T-helper 17 cell (primary cell): Measurements from ENCODE around the gene NEO1. TPM values are rescaled to one million over a fixed set of nuclear protein-coding genes. Genes with fewer than 3 reads are reported as not detected.

Experiments used
- ATAC-seq: fragments of 150-1000 bp; cut with Tn5 transposase; 2 replicates; pipeline ENCODE4 v1.10.0; 2021; ENCODE audit warnings: mild to moderate bottlenecking, moderate library complexity
- DNase-seq, 3 donors: peaks; one replicate each; pipeline versions ENCODE4 v3.0.0 to v3.0.0-alpha.2; 2020 to 2021
- H3K9me3 ChIP-seq: one replicate; pipeline ENCODE4 v1.7.0; 2013; ENCODE audit warnings: low read length, mild to moderate bottlenecking; ENCODE audit not compliant: control insufficient read depth, poor library complexity, severe bottlenecking
- H3K27ac Mint-ChIP-seq: one replicate; pipeline ENCODE4 v1.8.0; 2022; ENCODE audit warnings: mild to moderate bottlenecking, moderate library complexity, mixed read lengths
- H3K27me3 Mint-ChIP-seq: one replicate; pipeline ENCODE4 v1.8.0; 2022; ENCODE audit warnings: mixed read lengths
- H3K36me3 Mint-ChIP-seq: one replicate; pipeline ENCODE4 v1.8.0; 2022; ENCODE audit warnings: low read depth, mixed read lengths
- H3K4me1 Mint-ChIP-seq: one replicate; pipeline ENCODE4 v1.8.0; 2022; ENCODE audit warnings: mild to moderate bottlenecking, mixed read lengths
- H3K4me3 Mint-ChIP-seq: one replicate; pipeline ENCODE4 v1.8.0; 2022; ENCODE audit warnings: mild to moderate bottlenecking, moderate library complexity, mixed read lengths
- total RNA-seq, 4 donors: library from RNA in 2 of 4; stranded (reverse) in 2 of 4; gene quantifications; one replicate each; pipeline ENCODE4 v1.2.3 and lab custom pipeline; 2022 to 2026

The NEO1 gene
- total RNA-seq, 2 donors from 2014 or later, result 21.9 to 22.9 TPM

DNA sequence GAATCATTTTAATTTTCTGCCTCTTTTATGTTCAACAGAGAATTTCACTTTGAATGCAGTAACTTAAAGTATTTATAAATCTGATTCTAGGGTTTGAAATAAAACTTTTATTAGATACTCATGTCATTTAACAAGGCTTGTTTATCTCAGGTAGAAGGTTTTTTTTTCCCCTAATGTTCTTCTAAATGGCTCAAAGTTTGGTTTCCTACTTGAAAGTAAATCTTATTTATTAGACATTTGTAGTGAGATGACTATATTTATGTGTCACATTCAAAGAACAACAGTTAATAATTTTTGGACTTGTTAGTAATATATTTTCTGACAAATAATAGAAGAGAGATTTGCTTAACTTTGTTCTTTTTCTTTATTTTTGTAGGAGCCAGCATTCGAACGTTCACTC is 63.9 kb downstream of the NEO1 start:
- no peak overlapping the region for H3K27ac Mint-ChIP-seq
- H3K27me3 Mint-ChIP-seq, result no peaks in the 10 kb centered on the region
- H3K36me3 Mint-ChIP-seq, result peaks cover 6% of the 10 kb centered on the region
- no peaks in the 10 kb centered on the region for H3K9me3 ChIP-seq
- ATAC-seq, result no peak
- no peak overlapping the region for H3K4me3 Mint-ChIP-seq
- DNase-seq, result no peak
- peaks cover 14% of the 10 kb centered on the region for H3K4me1 Mint-ChIP-seq

DNA sequence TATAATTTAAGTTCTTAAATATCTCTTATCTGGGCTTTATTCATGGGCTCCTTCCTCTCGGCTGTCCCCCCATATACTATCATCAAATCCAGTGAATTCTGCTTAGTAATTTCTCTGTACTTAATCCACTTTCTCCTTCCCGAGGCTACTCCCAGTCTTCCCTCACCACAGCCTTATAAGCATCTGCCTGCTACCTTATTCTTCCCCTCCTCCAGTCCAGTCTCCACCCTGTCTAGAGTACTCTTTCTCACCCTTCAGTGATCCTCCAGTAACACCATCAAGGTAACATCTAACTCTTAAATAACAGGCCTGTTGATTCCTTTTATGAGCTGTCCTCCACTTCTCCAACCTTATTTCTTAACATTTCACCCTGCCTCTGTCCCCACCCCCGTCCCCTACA is 65.8 kb downstream of the NEO1 start:
- no peak for ATAC-seq
- no peaks in the 10 kb centered on the region for H3K9me3 ChIP-seq
- Mint-ChIP-seq H3K27me3 (no peaks in the 10 kb centered on the region), H3K27ac (no peak overlapping the region), H3K4me3 (no peak overlapping the region), H3K36me3 (peaks cover 6% of the 10 kb centered on the region), H3K4me1 (peaks cover 9% of the 10 kb centered on the region)
- no peak for DNase-seq

DNA sequence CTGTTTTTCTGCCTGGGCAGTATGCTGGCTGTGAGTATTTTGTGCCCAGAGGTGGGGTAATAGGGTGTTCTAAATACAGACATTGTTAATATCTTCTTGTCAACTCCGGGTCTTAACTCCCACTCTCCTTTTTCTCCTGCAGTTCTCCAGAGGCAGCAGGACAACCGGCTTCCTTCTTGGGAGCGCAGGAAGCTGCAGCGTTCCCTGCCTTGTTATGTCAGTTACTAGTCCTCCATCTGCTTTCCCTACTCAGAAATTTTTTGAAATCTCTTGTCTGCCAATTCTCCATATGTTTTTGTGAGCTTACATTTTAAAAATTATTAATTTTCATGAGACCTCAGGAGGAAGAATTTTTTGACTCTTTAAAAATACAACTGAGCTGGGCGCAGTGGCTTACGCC is 67.2 kb downstream of the NEO1 start:
- peaks cover 11% of the 10 kb centered on the region for H3K36me3 Mint-ChIP-seq
- H3K9me3 ChIP-seq, result no peaks in the 10 kb centered on the region
- DNase-seq (no peak), ATAC-seq (no peak)
- peaks cover 9% of the 10 kb centered on the region for H3K4me1 Mint-ChIP-seq
- H3K4me3 Mint-ChIP-seq, result no peak overlapping the region
- H3K27ac Mint-ChIP-seq, result no peak overlapping the region
- H3K27me3 Mint-ChIP-seq, result no peaks in the 10 kb centered on the region

DNA sequence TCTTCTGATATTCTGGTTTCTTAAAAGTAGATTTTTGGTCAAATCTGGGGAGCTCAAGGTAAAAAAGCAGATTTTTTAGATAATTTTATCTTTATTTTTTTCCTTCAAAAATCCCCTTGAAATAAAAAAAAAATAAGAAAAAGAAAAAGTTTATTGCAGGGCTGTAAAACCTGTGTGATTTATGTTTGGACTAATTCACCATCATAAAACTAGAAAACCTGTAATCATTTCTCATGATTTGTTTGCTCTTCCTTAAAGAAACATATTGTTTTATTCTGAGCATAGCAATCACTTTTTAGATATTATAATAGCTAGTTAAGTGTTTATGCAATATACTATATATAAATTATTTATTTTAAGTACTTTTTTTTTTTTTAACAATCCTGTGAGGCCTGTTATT is 68.0 kb downstream of the NEO1 start:
- no peaks in the 10 kb centered on the region for H3K9me3 ChIP-seq
- no peak for DNase-seq
- Mint-ChIP-seq H3K36me3 (peaks cover 13% of the 10 kb centered on the region), H3K27me3 (no peaks in the 10 kb centered on the region), H3K4me1 (peaks cover 11% of the 10 kb centered on the region), H3K27ac (no peak overlapping the region), H3K4me3 (no peak overlapping the region)
- no peak for ATAC-seq

DNA sequence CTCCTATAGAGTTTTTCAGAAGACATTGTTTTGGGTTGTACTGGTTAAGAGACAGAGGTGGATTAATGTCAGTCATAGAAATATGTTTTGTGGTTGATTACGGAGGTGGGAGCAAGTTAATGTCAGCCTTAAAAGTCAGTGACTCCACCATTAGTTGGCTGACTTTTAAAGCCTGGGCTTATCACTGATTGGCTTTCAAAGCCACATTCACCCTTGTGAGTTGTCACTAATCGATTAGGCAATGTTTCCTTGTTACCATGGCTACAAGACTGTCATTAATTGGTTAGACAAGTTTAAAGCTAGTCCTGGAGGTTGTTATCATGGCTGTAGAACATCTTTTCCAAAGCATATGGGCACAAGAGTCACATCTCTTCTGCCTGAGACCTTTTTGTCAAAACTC is 73.0 kb downstream of the NEO1 start:
- peaks cover 8% of the 10 kb centered on the region for H3K4me1 Mint-ChIP-seq
- H3K27me3 Mint-ChIP-seq, result no peaks in the 10 kb centered on the region
- ATAC-seq, result no peak
- H3K36me3 Mint-ChIP-seq, result peaks cover 6% of the 10 kb centered on the region
- H3K9me3 ChIP-seq, result no peaks in the 10 kb centered on the region
- H3K4me3 Mint-ChIP-seq, result no peak overlapping the region
- H3K27ac Mint-ChIP-seq, result no peak overlapping the region
- DNase-seq, result no peak

DNA sequence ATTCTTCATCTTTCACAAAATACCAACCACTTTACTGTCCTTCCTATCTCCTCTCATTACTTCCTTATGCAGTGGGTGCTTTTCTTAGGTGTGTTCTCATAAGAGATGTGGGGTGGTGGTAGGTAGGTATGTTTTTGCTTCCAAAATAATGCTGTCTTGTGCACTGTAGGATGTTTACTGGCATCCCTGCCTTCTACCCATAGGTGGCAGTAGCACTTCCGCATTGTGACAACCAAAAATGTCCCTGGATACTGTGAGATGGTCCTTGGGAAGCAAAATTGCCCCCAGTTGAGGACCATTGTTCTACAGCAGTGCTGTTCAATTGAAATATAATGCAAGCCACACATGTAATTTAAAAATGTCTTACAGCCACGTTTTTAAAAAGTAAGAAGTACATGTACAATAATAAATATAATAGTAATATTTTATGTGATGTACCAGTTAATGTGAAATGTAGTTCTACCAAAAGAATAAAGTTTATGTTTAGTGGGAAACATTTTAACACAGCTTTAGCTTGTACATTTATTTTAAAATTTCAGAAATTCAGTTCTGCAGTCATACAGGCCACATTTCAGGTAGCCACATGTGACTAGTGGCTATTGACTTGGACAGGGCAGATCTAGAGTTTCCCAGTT is 75.2 kb downstream of the NEO1 start:
- Mint-ChIP-seq H3K4me3 (no peak overlapping the region), H3K36me3 (peaks cover 20% of the 10 kb centered on the region), H3K27ac (peak overlapping the region; percentile 43), H3K4me1 (peaks cover 8% of the 10 kb centered on the region), H3K27me3 (no peaks in the 10 kb centered on the region)
- no peaks in the 10 kb centered on the region for H3K9me3 ChIP-seq
- DNase-seq (peak in 1 of 3 donors; percentile 12), ATAC-seq (peak; percentile 83)

DNA sequence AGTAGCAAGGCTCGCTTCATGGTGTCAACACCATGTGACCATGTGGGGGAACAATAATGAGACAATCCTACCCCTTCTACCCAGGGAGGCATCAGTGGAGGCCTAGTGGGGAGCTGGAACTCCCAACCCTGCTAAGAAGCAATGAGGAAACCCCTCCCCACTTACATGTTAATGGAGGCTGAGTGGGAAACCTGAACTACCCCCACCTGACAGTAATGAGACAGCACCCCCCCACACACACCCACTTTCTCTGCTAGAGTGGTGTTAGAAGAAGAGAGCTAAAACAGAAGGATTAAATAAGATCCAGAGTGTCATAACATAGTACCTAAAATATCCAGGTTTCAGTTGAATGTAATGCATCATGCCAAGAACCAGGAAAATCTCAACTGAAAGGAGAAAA is 78.6 kb downstream of the NEO1 start:
- H3K27me3 Mint-ChIP-seq, result no peaks in the 10 kb centered on the region
- no peak overlapping the region for H3K27ac Mint-ChIP-seq
- DNase-seq (no peak), ATAC-seq (no peak)
- no peaks in the 10 kb centered on the region for H3K9me3 ChIP-seq
- H3K4me3 Mint-ChIP-seq, result no peak overlapping the region
- peaks cover 5% of the 10 kb centered on the region for H3K4me1 Mint-ChIP-seq
- H3K36me3 Mint-ChIP-seq, result peaks cover 14% of the 10 kb centered on the region

DNA sequence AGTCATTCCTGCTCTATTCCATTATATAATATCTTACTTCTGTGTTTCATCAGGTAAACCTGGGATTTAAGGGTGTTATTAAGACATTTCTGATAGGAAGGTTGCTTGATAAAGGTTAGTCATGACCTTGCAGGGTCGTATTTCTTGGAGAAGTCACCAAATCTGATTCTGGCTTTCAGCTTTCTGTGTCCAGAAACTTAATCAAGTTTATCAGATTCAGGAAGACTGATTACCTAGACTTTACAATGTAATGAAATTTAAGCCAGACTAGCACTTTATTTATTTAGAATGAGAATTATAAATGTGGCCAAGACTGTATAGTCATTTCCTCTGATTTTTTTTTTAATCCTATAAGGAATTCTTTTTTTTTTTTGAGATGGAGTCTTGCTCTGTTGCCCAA is 81.9 kb downstream of the NEO1 start:
- H3K27ac Mint-ChIP-seq, result no peak overlapping the region

DNA sequence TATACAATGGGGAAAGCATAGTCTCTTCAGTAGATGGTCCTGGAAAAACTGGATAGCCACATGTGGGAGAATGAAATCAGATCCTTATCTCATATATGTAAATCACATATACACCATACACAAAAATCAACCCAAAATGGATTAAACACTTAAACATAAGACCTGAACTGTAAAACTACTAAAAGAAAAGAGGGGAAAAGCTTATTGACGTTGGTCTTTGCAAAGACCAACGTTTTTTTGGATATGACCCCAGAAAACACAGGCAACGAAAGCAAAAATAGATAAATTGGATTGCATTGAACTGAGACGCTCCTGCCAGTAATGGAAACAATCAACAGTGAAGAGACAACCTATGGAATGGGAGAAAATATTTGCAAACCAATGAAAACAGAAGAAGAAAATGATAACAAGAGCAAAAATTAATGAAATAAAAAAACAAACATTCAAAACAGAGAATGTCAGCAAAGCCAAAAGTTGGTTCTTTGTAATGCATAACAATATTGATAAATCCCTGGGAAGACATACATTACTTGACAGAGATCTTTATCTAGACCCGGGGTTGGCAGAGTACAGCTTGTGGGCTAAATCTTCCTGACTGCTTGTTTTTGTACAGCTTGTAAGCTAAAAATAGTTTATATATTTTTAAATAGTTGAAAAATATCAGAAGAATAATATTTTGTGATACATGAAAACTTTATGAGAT is 86.9 kb downstream of the NEO1 start:
- ATAC-seq (no peak), DNase-seq (no peak)
- Mint-ChIP-seq H3K27ac (peak overlapping the region; percentile 97), H3K36me3 (peaks cover 5% of the 10 kb centered on the region), H3K27me3 (no peaks in the 10 kb centered on the region), H3K4me1 (peaks cover 39% of the 10 kb centered on the region), H3K4me3 (no peak overlapping the region)
- H3K9me3 ChIP-seq, result no peaks in the 10 kb centered on the region

More for the DNA sequence above, 81.9 kb downstream of the NEO1 start:
- Mint-ChIP-seq H3K4me1 (peaks cover 12% of the 10 kb centered on the region), H3K4me3 (no peak overlapping the region), H3K27me3 (no peaks in the 10 kb centered on the region), H3K36me3 (peaks cover 19% of the 10 kb centered on the region)
- H3K9me3 ChIP-seq, result no peaks in the 10 kb centered on the region
- no peak for ATAC-seq
- no peak for DNase-seq

DNA sequence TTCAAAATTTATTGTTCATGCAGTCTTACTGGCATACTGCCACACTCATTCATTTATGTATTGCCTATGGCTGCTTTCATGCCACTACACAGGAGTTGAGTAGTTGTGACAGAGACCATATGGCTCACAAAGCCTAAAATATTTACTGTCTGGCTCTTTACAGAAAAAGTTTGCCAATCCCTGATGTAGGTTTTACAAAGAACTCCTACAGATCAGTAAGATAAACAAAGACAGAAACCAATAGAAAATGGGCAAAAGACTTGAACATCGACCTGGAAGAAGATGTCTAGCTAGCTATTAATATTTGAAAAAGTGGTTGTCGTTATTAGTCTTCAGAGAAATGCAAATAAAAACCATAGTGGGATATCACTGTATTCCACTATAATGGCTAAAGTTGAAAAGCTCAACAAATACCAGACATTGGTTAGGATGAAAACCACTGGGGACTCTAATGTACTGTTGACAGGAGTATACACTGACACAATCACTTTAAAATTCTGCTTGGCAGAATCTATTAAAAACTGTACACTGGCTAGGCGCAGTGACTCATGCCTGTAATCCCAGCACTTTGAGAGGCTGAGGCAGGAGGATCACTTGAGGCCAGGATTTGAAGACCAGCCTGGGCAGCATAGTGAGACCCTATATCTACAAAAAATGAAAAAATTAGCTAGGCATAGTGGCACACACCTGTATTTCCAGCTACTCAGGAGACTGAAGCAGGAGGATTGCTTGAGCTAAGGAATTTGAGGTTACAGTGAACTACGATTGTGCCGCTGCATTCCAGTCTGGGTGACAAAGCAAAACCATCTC is 87.7 kb downstream of the NEO1 start:
- no peak for ATAC-seq
- DNase-seq, result no peak
- Mint-ChIP-seq H3K4me3 (no peak overlapping the region), H3K4me1 (peaks cover 39% of the 10 kb centered on the region), H3K27ac (peak overlapping the region; percentile 97), H3K36me3 (peaks cover 8% of the 10 kb centered on the region), H3K27me3 (no peaks in the 10 kb centered on the region)
- no peaks in the 10 kb centered on the region for H3K9me3 ChIP-seq

DNA sequence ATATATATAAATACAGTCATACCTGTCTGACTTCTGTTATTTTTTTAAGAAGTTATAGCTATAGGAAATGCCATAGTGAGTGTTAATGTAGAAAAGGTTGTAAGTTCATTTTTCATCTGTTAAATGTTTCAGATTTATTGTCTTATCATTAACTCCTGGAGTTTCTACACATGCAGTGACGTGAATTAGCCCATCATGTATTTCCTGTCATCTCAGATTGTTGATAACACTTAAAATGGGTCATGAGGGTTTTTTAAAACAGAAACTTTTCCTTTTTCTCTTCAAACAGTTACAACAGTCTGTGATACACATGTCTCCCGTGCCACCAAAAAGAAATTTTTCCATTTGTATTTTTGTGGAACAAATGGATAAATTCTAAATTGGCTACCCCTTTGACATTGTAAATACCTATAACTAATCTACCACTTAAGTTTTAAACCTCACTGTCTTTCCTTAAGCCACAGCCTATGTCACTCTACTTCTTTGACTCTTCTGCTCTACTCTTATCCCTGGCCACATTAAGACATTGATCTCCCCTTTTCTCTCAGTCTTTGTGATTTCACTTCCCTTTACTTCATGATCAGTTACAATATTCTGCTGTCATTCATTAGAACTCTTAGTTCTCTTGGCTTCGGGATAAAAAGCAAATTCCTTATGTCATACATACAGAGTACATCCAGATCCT is 89.1 kb downstream of the NEO1 start:
- Mint-ChIP-seq H3K27me3 (no peaks in the 10 kb centered on the region), H3K4me1 (peaks cover 36% of the 10 kb centered on the region), H3K4me3 (peak overlapping the region; percentile 9), H3K27ac (peak overlapping the region; percentile 97), H3K36me3 (peaks cover 9% of the 10 kb centered on the region)
- ATAC-seq (peak; percentile 88), DNase-seq (no peak)
- H3K9me3 ChIP-seq, result no peaks in the 10 kb centered on the region

DNA sequence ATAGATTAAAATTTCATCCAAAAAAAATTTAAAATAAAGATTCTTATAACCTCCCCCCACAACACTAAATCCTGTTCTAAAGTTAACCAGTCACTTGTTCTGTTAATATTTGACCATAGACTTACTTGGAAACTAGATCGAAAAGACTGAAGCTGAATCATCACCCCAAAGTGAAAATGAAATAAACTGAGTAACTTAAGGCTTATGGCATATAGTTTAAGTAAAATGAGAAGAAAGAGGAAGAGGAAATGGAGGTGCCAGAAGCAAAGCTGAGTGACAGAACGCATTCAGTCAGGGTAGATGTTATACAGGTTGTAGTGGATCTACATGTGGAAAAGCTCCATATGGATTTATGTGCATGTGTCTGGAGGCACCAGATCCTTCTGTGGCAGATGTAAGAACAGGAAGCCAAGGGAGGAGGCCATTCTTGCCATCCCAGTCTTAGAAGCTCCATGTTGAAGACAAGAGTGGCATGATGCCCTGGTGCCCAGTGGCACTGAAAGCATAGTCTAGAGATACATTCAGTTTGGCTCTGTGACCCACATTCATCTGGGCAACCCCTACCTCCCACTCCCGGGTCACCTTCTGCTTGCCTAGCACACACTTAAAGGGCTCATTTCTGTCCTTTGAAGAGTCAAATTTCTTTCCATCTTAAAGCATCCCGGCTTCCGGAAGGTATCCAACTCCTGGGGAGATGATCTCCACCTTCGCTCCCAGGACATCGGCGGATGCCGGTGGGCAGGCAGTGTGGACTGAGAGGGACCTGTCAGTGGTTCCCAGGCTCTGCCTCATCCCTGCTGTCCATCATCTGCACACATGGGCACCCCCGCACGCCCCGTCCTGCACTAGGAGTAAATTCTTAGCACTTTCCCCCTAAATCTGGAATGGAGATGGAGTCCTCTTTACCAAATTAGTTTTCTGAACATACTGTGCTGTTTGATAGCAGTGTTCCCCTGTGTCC is 90.8 kb downstream of the NEO1 start:
- H3K27ac Mint-ChIP-seq, result peak overlapping the region; percentile 97
- peaks cover 6% of the 10 kb centered on the region for H3K36me3 Mint-ChIP-seq
- H3K4me3 Mint-ChIP-seq, result peak overlapping the region; percentile 46
- H3K4me1 Mint-ChIP-seq, result peaks cover 32% of the 10 kb centered on the region
- DNase-seq (no peak), ATAC-seq (no peak)
- no peaks in the 10 kb centered on the region for H3K27me3 Mint-ChIP-seq
- no peaks in the 10 kb centered on the region for H3K9me3 ChIP-seq
